Measurements from ENCODE around the gene C6orf62. TPM values are rescaled to one million over a fixed set of nuclear protein-coding genes. Genes with fewer than 3 reads are reported as not detected.

C6orf62 gene
- total and polyA plus RNA-seq, 2 donors (not counting 3 experiments of a cell fraction or from before 2014, with no cell fraction given): 36.5 to 129 TPM

DNA sequence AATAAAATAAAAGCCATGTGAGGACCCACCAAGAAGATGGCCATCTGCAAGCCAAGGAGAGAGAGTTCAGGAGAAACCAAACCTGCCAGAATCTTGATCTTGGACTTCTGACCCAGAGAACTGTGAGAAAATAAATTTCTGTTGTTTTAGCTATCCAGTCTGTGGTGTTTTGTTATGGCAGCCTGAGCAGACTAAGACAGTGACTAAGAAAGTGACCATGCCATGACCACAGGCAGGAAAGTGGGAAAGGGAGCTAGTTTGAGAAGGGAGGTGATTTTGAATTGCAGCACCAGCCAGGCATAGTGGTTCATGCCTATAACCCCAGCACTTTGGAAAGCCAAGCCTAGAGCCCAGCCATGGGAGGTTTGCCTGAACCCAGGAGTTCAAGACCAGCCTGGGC is 21.9 kb upstream of the C6orf62 start:
- no TSS peak for BruUV-seq (replicated peaks)
- intact Hi-C loops (cut with micrococcal nuclease): no loop called here
- ChIA-PET POLR2A (no interaction called here), CTCF (no interaction called here)
- no peak overlapping the region for H3K4me2 ChIP-seq (ENCODE audit: insufficient read depth, low read length)
- no peaks in the 10 kb centered on the region for H3K36me3 ChIP-seq (ENCODE audit: control insufficient read depth in 2 of 2, extremely low read depth in 1 of 2, insufficient read depth in 2 of 2, low read length in 2 of 2)
- no peaks in the 10 kb centered on the region for H3K79me2 ChIP-seq (ENCODE audit: control insufficient read depth, insufficient read depth, low read length)
- DNase-seq (ENCODE audit: low read depth, low spot score) (no peak), FAIRE-seq (no peak)
- no peaks in the 10 kb centered on the region for H3K9me3 ChIP-seq (replicated peaks; ENCODE audit: control insufficient read depth, insufficient read depth, low read length)
- H3K27ac ChIP-seq (ENCODE audit: insufficient read depth, low read depth, low read length): no peak overlapping the region
- H3K9me1 ChIP-seq (replicated peaks; ENCODE audit: control insufficient read depth, extremely low read depth, insufficient read depth, low read length): no peaks in the 10 kb centered on the region
- TF ChIP-seq FOS (IDR thresholded peaks at IDR 0.05; ENCODE audit: borderline replicate concordance, insufficient read depth, low read length): no peak
- no peak for TF ChIP-seq POLR2AphosphoS5 (IDR thresholded peaks at IDR 0.05; ENCODE audit: insufficient read depth, low read depth, low read length)
- no peak for TF ChIP-seq POLR2A (IDR thresholded peaks at IDR 0.05; ENCODE audit: low read depth, low read length)
- TF ChIP-seq MAX (IDR thresholded peaks at IDR 0.05; ENCODE audit: insufficient read depth, insufficient read length): no peak
- TF ChIP-seq JUN (IDR thresholded peaks at IDR 0.05; ENCODE audit: borderline replicate concordance, insufficient read depth, insufficient read length, low read depth): no peak
- TF ChIP-seq GATA2 (IDR thresholded peaks at IDR 0.05; ENCODE audit: insufficient read depth, insufficient read length, low read depth, low read length): no peak
- no peak for TF ChIP-seq CTCF (IDR thresholded peaks at IDR 0.05; ENCODE audit: extremely low read depth in 1 of 2, insufficient read depth in 1 of 2, low read depth in 1 of 2, low read length in 2 of 2)
- TF ChIP-seq EZH2 (IDR thresholded peaks at IDR 0.05; ENCODE audit: borderline replicate concordance, low read depth, low read length, severe bottlenecking): no peak
- no peak for TF ChIP-seq MYC (IDR thresholded peaks at IDR 0.05; ENCODE audit: low read depth, low read length)
- no peak overlapping the region for H3K9ac ChIP-seq (replicated peaks; ENCODE audit: extremely low read depth, insufficient read depth, low read length)
- H4K20me1 ChIP-seq (replicated peaks; ENCODE audit: control insufficient read depth, extremely low read depth, insufficient read depth, low read length): no peaks in the 10 kb centered on the region
- H3K4me3 ChIP-seq (replicated peaks in 1 of 3; ENCODE audit: insufficient read depth in 1 of 3, low read depth in 1 of 3, low read length in 3 of 3): no peak overlapping the region
- dilution Hi-C loops (cut with MboI; ENCODE audit: extremely low pct_ligation_motif_present, low sequenced_read_pairs): no loop called here
- H2AFZ ChIP-seq (ENCODE audit: low read depth, low read length): no peak overlapping the region
- peaks cover 16% of the 10 kb centered on the region for H3K4me1 ChIP-seq (ENCODE audit: control insufficient read depth, extremely low read depth, insufficient read depth, low read length)
- H3K27me3 ChIP-seq (ENCODE audit: control insufficient read depth in 2 of 2, insufficient read depth in 2 of 2, low read length in 2 of 2): no peaks in the 10 kb centered on the region
